ENCODE measurements around the gene FEN1.
A peak's percentile ranks its signal among the peaks of the same experiment; 100 is the strongest.

Gene FEN1

DNA sequence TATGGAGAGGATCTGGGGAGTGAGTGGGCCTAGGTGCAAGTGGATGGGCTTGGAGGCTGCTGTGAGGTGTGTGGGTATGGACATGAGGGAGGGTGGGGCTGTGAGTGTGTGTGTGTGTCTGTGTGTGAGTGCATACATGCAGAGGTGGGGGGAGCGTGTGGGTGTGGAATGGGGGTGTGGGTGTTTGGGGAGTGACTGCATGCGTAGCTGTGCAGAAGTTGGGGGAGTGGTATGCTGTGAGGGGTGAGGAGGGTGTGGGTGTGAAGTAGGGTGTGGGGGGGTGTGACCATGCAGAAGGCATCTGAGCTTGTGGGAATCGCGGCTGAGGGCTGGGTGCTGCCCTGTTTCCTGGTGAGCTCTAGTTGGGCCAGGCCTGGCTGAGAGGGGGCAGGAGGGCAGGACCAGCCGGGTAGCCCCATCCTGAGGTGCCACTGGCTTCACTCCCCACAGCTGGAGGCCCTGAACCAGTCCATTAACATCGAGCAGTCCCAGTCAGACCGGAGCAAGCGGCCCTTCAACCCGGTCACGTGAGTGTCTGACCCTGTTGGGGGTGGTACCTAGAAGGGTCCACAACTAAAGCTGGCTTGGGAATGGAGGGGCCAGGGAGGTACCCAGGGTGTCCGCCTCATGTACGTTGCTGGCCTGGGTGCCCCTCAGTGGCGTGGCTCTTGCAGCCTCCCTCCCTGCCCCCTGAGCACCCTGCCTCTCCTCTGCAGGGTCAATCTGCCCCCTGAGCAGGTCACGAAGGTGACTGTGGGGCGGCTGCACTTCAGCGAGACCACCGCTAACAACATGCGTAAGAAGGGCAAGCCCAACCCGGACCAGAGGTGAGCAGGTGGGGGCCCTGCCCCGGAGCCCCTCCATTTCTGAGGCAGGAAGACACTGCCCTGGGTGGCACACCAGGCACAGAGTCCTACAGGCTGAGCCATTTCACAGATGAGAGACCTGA is 16.8 kb upstream of the FEN1 start:
- DNase-seq, result no peak

- DNase-seq, result peak; percentile 51 to 58
Measured at GRCh38 chr11:61776561-61777075, 16.1 kb upstream of the FEN1 start.

DNA sequence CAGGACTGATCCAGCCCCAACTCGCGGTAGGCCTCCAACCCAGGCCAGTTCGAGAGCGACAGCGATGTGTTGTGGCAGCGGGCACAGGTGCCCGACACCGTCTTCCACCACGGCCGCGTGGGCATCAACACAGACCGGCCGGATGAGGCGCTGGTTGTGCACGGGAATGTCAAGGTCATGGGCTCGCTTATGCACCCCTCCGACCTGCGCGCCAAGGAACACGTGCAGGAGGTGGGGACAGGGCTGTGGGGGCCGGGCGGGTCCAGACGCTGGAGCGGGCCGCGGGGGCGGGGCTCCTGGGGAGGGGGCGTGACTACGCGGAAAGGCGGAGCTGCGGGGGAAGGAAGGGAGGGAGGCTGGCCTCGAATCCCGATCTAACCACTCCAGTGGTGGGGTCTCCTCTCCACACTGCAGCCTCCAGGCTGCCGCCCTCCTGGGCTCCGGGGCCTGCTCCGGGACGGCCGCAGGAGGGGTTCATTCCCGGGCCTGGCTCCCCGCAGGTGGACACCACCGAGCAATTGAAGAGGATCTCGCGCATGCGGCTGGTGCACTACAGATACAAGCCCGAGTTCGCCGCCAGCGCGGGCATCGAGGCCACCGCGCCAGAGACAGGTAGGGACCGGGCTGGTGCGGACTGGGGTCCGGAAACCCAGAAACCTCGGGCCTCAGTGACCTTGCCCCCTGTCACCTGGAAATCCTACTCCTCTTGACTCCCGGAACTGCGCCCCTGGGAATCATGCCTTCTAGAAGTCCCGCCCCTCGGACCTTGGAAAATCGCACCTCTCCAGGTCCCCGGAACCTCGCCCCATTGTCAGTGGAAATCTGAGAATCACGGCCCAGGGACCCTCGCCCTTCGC is 15.2 kb upstream of the FEN1 start:
- DNase-seq, result no peak

DNA sequence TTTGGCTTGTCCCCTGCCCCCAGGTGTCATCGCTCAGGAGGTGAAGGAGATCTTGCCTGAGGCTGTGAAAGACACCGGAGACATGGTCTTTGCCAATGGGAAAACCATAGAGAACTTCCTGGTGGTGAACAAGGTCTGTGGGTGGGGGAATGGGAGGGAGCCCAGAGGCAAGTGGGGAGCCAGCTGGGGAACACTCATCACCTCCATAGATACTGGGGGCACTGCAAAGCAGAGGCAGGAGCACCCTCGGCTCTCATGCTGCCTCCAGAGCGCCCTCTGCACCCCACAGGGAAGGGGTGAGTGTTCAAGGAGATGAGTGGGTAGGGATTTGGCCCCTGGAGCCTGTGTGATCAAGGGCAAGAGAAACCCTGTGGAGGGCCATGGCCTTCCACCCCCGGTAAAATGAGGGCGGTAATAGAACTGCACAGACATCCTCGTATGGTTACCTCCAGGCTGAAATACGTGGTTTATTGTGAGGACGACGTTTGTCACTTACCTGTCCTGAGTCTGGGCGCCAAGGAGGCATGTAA is 14.3 kb upstream of the FEN1 start:
- DNase-seq, result no peak

GRCh38 chr11:61778920-61779650 is 13.6 kb upstream of the FEN1 start:
- DNase-seq, result no peak

- no peak for DNase-seq
Measured at GRCh38 chr11:61779666-61780525, 12.8 kb upstream of the FEN1 start.

GRCh38 chr11:61780581-61781162 is 12.0 kb upstream of the FEN1 start:
- DNase-seq, result no peak

GRCh38 chr11:61781585-61781984 is 11.1 kb upstream of the FEN1 start:
- DNase-seq, result no peak

DNA sequence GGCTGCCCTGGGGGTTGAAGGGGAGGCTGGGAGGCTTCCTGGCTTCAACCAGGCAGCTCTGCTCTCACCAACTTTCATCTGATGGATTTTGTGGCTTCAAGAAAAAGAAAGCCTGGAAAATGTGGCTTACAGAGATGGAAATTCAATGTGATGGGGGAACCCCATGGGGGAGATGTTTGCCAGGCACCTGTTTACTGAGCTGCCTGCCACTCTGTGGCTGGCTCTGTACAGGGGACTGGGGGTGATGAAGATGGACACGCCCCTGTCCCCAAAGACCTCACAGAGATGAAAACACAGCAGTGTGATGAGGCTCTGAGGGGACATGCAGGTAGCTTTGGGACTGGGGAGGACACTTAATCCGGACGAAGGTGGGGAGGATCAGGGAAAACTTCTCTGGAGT is 10.4 kb upstream of the FEN1 start:
- no peak for DNase-seq

DNA sequence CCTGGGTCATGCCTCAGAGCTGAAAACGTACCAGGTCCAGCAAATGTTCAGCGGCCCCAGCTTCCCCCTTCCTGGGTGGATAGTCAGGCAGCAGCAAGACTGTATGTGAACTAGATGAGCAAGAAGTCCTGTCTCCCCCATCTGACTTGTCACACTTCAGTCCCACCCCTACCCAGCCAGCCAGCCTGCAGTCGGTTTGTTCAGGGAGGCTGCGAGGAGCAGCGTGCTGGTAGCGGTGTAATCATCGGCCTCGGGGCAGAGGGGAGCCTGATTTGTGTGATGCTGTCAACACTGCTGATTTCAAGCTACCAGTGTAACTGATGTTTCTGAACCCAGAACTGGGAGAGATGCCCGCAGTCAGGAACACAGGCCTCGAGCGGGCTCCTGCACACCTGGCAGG is 9.9 kb upstream of the FEN1 start:
- DNase-seq, result no peak

DNA sequence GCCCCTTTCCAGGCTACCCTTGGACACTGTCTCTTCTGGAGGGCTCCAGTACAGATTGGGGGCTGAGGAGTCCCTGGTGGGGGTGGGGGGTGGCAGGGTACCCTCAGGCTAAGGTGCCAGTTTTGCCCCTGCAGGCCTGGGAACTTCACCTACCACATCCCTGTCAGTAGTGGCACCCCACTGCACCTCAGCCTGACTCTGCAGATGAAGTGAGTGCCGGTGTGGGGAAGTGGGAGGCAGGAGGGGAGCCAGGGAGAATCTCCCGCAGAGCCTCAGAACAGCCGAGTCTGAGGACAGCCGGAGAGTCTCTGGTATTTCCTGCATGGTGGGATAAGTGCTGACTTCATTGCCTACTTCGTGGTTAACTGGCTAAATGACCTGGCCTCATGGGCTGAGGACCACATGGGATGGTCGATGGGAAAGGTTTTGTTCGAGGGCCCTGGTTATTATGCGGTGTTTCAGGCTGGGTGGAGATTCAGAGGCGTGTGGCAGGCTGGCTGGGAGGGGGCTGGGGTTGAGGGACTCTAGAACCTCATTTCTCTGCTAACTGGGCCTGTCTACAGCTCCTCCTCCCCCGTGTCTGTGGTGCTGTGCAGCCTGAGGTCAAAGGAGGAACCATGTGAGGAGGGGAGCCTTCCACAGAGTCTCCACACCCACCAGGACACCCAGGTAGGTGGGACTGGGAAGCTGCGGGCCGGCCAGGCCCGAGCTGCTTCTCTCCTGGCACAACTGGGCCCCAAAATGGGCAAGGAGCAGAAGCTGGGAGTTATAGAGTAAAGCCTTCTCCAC is 8.8 kb upstream of the FEN1 start:
- no peak for DNase-seq

- DNase-seq, result no peak
Measured at GRCh38 chr11:61784506-61784805, 8.3 kb upstream of the FEN1 start.

DNA sequence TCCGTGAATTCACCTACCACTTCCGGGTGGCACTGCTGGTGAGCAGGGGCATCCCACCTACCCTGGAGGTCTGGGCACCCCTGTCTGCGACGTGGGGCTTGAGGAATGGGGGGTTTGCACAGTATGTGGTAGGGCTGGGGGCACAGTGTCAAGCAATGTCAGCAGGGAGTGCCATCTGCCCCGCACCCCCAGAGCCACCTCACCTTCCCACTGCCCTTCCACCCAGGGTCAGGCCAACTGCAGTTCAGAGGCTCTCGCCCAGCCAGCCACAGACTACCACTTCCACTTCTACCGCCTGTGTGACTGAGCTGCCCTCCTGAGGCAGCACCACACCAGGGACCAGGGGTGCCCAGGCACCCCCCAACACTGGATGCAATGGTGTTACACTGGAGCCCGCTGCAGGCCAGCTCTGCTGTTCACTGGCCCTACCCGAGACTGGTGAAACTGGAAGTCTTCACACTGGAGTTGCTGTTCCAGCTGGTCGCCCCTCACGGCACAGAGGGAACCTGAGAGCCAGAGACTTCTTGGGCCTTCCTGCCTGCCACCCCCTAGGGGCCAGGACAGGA is 6.8 kb upstream of the FEN1 start:
- no peak for DNase-seq

- DNase-seq, result peak; percentile 69 to 77
Measured at GRCh38 chr11:61787928-61788491, 4.7 kb upstream of the FEN1 start.

- peak; percentile 48 to 56 for DNase-seq
Measured at GRCh38 chr11:61791737-61792309, 888 bp upstream of the FEN1 start.

GRCh38 chr11:61793083-61793828 is 545 bp downstream of the FEN1 start:
- DNase-seq, result peak in 1 of 2 experiments; percentile 62

DNA sequence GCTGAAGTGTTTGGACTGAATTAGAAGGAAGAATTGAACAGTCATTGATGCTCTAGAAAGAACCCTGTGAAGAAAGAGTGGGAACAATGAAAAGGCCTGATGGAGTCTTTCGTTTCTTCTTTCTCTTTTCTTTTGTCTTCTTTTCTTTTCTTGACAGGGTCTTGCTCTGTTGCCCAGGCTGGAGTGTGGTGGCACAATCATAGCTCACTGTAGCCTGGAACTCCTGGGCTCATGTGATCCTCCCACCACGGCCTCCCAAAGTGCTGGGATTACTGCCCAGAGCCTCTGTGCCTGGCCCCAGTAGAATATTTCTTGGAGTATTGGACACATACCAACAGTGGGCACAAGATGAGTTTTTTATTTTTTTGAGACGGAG is 1.1 kb downstream of the FEN1 start:
- DNase-seq, result no peak

GRCh38 chr11:61794579-61794978 is 1.9 kb downstream of the FEN1 start:
- no peak for DNase-seq

- DNase-seq, result no peak
Measured at GRCh38 chr11:61795459-61795858, 2.7 kb downstream of the FEN1 start.

All from Kasumi-1 (cell line).